AG04449 (cell line): Measurements from ENCODE around the gene CD226.

ENCODE experiments used
- CTCF ChIA-PET: fragments of 350-600 bp; formaldehyde crosslinking; extraction: SDS; loops from one replicate; lab custom pipeline; 2021; ENCODE audit warnings: antibody characterized with exemption; lab: Yijun Ruan, JAX
- POLR2A ChIA-PET: fragments of 400-600, 350-600 bp; formaldehyde crosslinking; extraction: SDS; loops from one replicate; lab custom pipeline; 2020; ENCODE audit warnings: antibody characterized with exemption, inconsistent platforms; lab: Yijun Ruan, JAX
- DNase-seq: peaks from one replicate; pipeline ENCODE4 v3.0.0-alpha.2; 2010; ENCODE audit warnings: low read depth, low spot score
- H3K4me3 ChIP-seq: 2 replicates; pipeline ENCODE4 v1.5.1; 2011; ENCODE audit warnings: low read depth, mild to moderate bottlenecking, control low read depth, low read length
- CTCF ChIP-seq: IDR thresholded peaks from one replicate; pipeline ENCODE4 v1.5.1; 2011; ENCODE audit warnings: mild to moderate bottlenecking, moderate library complexity, low read length, control low read depth, inconsistent platforms; ENCODE audit not compliant: insufficient read depth; ENCODE audit errors: missing control alignments

Gene CD226

DNA sequence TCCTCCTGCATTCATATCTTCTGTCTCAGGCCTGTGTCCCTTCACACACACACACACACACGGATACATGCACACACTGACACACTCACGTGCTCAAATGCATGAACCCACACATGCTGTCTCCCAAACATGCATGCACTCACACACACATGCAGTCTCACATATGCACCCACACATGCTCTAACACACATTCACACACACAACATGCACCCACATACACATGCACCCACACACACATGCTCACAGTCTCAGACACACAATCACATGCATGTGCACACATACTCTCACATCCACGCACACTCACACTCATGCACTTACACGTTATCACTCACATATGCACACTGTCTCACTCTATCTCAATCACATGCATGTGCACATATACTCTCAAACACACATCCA, 1.9 kb upstream of the CD226 start:
- CTCF ChIA-PET: no interaction called here
- POLR2A ChIA-PET: no interaction called here

GRCh38 chr18:69948919-69949537, 1.4 kb upstream of the CD226 start:
- no peak overlapping the region for H3K4me3 ChIP-seq
- ChIA-PET POLR2A (no interaction called here), CTCF (no interaction called here)
- no peak for TF ChIP-seq CTCF
- no peak for DNase-seq

More for the DNA sequence above, 1.9 kb upstream of the CD226 start:
- no peak for TF ChIP-seq CTCF
- no peak overlapping the region for H3K4me3 ChIP-seq
- DNase-seq: no peak

- DNase-seq: no peak
- POLR2A ChIA-PET: no interaction called here
- H3K4me3 ChIP-seq: no peak overlapping the region
- CTCF ChIA-PET: no interaction called here
- no peak for TF ChIP-seq CTCF
Measured at GRCh38 chr18:69948256-69948655, 583 bp upstream of the CD226 start.

- no peak overlapping the region for H3K4me3 ChIP-seq
- TF ChIP-seq CTCF: no peak
Measured at GRCh38 chr18:69946608-69947155, 991 bp downstream of the CD226 start.

GRCh38 chr18:69945220-69946114, 2.2 kb downstream of the CD226 start:
- ChIA-PET POLR2A (no interaction called here), CTCF (interaction anchor here (1.6 kb wide), 1 partner anchor 10 kb away, joined by 4 read pairs; no protein-coding TSS in a partner anchor)
- TF ChIP-seq CTCF: no peak
- DNase-seq: no peak
- H3K4me3 ChIP-seq: no peak overlapping the region

More at GRCh38 chr18:69946608-69947155, 991 bp downstream of the CD226 start:
- DNase-seq: no peak
- POLR2A ChIA-PET: no interaction called here
- CTCF ChIA-PET: no interaction called here

DNA sequence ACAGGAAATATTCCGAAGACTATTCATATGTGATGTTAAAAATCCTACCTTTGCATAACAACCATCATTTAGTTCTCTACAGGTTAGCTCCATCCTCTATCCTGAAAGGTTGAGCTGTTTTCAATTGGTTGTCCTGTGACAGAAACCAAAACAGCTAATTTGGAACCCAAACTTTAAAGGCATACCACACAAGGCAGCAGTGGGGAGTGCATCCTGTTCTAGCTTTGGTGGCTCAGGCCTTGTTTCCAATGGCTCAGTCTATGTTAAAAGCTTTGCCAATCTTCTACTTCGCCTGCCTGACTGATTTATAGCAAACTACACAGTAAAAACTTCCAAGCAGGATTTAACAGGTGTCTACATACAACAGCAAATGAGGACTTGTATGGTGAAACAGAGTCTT, 3.2 kb downstream of the CD226 start:
- ChIA-PET CTCF (interaction anchor here (1.1 to 1.6 kb wide), 2 partner anchors 9 to 143 kb away, joined by 3 to 4 read pairs; no protein-coding TSS in a partner anchor), POLR2A (no interaction called here)
- TF ChIP-seq CTCF: no peak
- DNase-seq: no peak
- no peak overlapping the region for H3K4me3 ChIP-seq
